ENCODE data around the gene SEL1L3. TPM values are rescaled to one million over a fixed set of nuclear protein-coding genes. Genes with fewer than 3 reads are reported as not detected.

Gene SEL1L3
- total and polyA plus RNA-seq, 2 of the 13 experiments (the other 11 are each of a cell fraction or from before 2014, with no cell fraction given), result 0.28 to 1.1 TPM

DNA sequence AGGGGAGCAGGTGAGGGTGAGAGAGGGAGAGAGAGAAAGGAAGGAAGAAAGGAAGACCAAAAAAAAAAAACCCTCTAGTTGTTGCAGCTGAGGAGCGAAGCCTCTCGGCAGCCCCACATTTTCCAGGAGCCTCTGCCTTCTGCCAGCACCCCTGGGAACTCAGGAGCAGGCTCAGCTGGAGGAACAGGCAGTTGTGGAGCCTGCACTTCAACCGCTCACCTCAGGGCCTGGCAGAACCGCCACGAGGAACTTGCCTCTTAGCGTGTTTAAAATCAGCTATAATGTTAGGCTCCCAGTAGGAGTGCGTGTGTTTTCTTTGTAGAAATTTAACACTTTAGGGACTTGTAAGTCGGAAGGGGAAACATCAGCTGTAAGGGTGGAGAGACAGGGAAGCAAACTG lies 65.7 kb downstream of the SEL1L3 start:
- WGBS (ENCODE audit: low lambda C conversion rate), result 62% methylated on average over 7 of the region's 8 CpGs
- no peak overlapping the region for H3K27ac ChIP-seq (ENCODE audit: extremely low read length, insufficient read depth, low read length)
- no peaks in the 10 kb centered on the region for H4K20me1 ChIP-seq (ENCODE audit: insufficient read depth, low read length)
- no peak overlapping the region for H3K9ac ChIP-seq (ENCODE audit: insufficient read depth, low read depth, low read length)
- BruUV-seq (replicated peaks), result no TSS peak
- no peak overlapping the region for H3K4me2 ChIP-seq (ENCODE audit: low read depth, low read length)
- CTCF ChIA-PET (ENCODE audit: low intra/inter-chr PET ratio, low total read pairs), result no interaction called here
- no peaks in the 10 kb centered on the region for H3K27me3 ChIP-seq (ENCODE audit: control insufficient read depth in 1 of 2, insufficient read depth in 2 of 2, low read length in 2 of 2)
- TF ChIP-seq DPF2 (CRISPR knock-in tag; IDR thresholded peaks at IDR 0.05; ENCODE audit: borderline replicate concordance, low read depth) (no peak), ZZZ3 (CRISPR knock-in tag; IDR thresholded peaks at IDR 0.05; ENCODE audit: borderline replicate concordance) (no peak), ONECUT2 (CRISPR knock-in tag; IDR thresholded peaks at IDR 0.05) (no peak), ETV5 (CRISPR knock-in tag; IDR thresholded peaks at IDR 0.05; ENCODE audit: borderline replicate concordance) (no peak), ELF3 (CRISPR knock-in tag; IDR thresholded peaks at IDR 0.05) (no peak), HOXA7 (CRISPR knock-in tag; IDR thresholded peaks at IDR 0.05) (no peak), ZFP1 (CRISPR knock-in tag; IDR thresholded peaks at IDR 0.05) (no peak), SALL2 (CRISPR knock-in tag; IDR thresholded peaks at IDR 0.05) (no peak), SMAD3 (CRISPR knock-in tag; IDR thresholded peaks at IDR 0.05) (no peak), MYC (CRISPR knock-in tag; IDR thresholded peaks at IDR 0.05; ENCODE audit: borderline replicate concordance) (no peak), SOX5 (CRISPR knock-in tag; IDR thresholded peaks at IDR 0.05; ENCODE audit: borderline replicate concordance) (no peak), SIX1 (CRISPR knock-in tag; IDR thresholded peaks at IDR 0.05; ENCODE audit: borderline replicate concordance) (no peak), ZSCAN9 (CRISPR knock-in tag; IDR thresholded peaks at IDR 0.05; ENCODE audit: borderline replicate concordance) (no peak), PCBP1 (IDR thresholded peaks at IDR 0.05; ENCODE audit: borderline replicate concordance, low read depth, low read length) (no peak)
- TF ChIP-seq, protein P1, sequence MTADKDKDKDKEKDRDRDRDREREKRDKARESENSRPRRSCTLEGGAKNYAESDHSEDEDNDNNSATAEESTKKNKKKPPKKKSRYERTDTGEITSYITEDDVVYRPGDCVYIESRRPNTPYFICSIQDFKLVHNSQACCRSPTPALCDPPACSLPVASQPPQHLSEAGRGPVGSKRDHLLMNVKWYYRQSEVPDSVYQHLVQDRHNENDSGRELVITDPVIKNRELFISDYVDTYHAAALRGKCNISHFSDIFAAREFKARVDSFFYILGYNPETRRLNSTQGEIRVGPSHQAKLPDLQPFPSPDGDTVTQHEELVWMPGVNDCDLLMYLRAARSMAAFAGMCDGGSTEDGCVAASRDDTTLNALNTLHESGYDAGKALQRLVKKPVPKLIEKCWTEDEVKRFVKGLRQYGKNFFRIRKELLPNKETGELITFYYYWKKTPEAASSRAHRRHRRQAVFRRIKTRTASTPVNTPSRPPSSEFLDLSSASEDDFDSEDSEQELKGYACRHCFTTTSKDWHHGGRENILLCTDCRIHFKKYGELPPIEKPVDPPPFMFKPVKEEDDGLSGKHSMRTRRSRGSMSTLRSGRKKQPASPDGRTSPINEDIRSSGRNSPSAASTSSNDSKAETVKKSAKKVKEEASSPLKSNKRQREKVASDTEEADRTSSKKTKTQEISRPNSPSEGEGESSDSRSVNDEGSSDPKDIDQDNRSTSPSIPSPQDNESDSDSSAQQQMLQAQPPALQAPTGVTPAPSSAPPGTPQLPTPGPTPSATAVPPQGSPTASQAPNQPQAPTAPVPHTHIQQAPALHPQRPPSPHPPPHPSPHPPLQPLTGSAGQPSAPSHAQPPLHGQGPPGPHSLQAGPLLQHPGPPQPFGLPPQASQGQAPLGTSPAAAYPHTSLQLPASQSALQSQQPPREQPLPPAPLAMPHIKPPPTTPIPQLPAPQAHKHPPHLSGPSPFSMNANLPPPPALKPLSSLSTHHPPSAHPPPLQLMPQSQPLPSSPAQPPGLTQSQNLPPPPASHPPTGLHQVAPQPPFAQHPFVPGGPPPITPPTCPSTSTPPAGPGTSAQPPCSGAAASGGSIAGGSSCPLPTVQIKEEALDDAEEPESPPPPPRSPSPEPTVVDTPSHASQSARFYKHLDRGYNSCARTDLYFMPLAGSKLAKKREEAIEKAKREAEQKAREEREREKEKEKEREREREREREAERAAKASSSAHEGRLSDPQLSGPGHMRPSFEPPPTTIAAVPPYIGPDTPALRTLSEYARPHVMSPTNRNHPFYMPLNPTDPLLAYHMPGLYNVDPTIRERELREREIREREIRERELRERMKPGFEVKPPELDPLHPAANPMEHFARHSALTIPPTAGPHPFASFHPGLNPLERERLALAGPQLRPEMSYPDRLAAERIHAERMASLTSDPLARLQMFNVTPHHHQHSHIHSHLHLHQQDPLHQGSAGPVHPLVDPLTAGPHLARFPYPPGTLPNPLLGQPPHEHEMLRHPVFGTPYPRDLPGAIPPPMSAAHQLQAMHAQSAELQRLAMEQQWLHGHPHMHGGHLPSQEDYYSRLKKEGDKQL (CRISPR knock-in tag; IDR thresholded peaks at IDR 0.05; ENCODE audit: low read depth), result no peak
- TF ChIP-seq, protein P2, sequence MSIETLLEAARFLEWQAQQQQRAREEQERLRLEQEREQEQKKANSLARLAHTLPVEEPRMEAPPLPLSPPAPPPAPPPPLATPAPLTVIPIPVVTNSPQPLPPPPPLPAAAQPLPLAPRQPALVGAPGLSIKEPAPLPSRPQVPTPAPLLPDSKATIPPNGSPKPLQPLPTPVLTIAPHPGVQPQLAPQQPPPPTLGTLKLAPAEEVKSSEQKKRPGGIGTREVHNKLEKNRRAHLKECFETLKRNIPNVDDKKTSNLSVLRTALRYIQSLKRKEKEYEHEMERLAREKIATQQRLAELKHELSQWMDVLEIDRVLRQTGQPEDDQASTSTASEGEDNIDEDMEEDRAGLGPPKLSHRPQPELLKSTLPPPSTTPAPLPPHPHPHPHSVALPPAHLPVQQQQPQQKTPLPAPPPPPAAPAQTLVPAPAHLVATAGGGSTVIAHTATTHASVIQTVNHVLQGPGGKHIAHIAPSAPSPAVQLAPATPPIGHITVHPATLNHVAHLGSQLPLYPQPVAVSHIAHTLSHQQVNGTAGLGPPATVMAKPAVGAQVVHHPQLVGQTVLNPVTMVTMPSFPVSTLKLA (IDR thresholded peaks at IDR 0.05), result no peak
- TF ChIP-seq, protein P3, sequence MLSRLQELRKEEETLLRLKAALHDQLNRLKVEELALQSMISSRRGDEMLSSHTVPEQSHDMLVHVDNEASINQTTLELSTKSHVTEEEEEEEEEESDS (CRISPR knock-in tag; IDR thresholded peaks at IDR 0.05; ENCODE audit: borderline replicate concordance), result no peak
- TF ChIP-seq, protein P4, sequence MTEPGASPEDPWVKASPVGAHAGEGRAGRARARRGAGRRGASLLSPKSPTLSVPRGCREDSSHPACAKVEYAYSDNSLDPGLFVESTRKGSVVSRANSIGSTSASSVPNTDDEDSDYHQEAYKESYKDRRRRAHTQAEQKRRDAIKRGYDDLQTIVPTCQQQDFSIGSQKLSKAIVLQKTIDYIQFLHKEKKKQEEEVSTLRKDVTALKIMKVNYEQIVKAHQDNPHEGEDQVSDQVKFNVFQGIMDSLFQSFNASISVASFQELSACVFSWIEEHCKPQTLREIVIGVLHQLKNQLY (CRISPR knock-in tag; IDR thresholded peaks at IDR 0.05), result no peak
- POLR2A ChIA-PET, result no interaction called here
- H3K4me1 ChIP-seq (ENCODE audit: insufficient read depth, low read length), result no peaks in the 10 kb centered on the region
- H3K4me3 ChIP-seq (replicated peaks in 1 of 3; ENCODE audit: insufficient read depth in 1 of 3, low read depth in 2 of 3, low read length in 3 of 3), result no peak overlapping the region
- FAIRE-seq (no peak), DNase-seq (ENCODE audit: low spot score) (no peak), ATAC-seq (no peak)
- in situ Hi-C loops (cut with HindIII; ENCODE audit: extremely low pct_ligation_motif_present, low pct_unique_long_range_greater_than_20kb) (no loop called here), intact Hi-C loops (cut with micrococcal nuclease; ENCODE audit: unreplicated experiment) (no loop called here)
- no peaks in the 10 kb centered on the region for H3K9me3 ChIP-seq (ENCODE audit: low read length)
- H2AFZ ChIP-seq (ENCODE audit: low read length), result no peak overlapping the region
- no peaks in the 10 kb centered on the region for H3K36me3 ChIP-seq (replicated peaks in 1 of 2; ENCODE audit: control insufficient read depth in 1 of 2, insufficient read depth in 2 of 2, low read length in 2 of 2)
- H3K79me2 ChIP-seq (ENCODE audit: insufficient read depth, low read length), result no peaks in the 10 kb centered on the region

Data from HepG2 (cell line).